ENCODE results near the gene SERTAD2. TPM values are rescaled to one million over a fixed set of nuclear protein-coding genes. Genes with fewer than 3 reads are reported as not detected.

SERTAD2 gene, protein sequence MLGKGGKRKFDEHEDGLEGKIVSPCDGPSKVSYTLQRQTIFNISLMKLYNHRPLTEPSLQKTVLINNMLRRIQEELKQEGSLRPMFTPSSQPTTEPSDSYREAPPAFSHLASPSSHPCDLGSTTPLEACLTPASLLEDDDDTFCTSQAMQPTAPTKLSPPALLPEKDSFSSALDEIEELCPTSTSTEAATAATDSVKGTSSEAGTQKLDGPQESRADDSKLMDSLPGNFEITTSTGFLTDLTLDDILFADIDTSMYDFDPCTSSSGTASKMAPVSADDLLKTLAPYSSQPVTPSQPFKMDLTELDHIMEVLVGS
- total RNA-seq = 10 to 100 TPM; 15.8 to 22.2 TPM

DNA sequence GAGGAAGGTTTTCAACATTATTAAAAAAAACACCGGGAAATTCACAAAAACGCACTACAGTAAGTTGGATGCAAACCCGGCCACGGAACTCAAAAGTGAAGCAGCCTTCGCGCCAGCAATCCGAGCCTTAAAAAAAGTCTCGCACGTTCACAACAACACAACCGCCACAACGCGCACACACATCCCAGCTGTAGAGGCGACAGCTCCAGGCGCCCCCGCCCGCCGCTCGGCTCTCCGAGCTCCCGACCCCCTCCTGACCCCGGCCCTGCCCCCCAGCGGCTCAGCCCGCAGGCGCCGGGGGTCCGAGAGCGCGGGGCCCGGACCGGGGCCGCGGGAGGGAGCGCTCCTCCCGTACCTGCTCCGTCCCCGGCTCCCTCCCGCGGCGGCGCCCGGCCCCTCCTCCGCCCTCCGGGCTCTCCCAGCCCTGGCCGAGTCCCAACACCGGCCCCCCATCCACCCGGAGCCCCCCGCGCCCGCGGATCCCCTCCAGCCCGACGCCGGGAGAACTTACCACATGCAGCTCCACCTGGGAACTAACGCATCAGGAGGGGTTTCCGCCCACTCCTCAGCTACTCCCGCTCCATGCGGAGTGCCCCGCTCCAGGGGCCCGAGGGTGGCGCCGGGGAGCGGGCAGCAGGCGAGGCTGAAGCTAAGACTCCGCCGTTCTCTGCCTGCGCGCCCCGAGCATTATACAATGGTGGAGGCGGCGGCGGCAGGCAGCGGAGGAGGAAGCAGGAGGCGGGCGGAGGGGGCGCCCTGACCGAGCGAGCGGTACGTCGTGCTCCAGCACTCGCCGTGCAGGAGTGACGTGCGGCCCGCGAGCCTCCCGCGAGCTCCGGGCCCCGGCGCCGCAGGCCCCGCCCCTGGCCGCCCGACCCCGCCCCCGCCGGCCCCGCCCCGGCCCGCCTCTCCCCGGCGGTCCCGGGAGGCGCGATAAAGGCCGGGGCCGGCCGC is at the start of gene SERTAD2:
Gene SERTAD2, minus strand, starts transcription at position 805 of the 954 bp plus-strand sequence. CDS start 17,042 bp downstream, outside the sequence.
- peaks cover 0 to 55% of the 10 kb centered on the region in 2 donors for H3K4me1 ChIP-seq
- no peaks in the 10 kb centered on the region for H3K9me3 ChIP-seq
- peak; percentile 88 for DNase-seq (ENCODE audit: low spot score)
- peak within 1 kb of the TSS; percentile 84 to 87 for H3K4me3 ChIP-seq
- H3K36me3 ChIP-seq = no peaks in the 10 kb centered on the region
- H3K27ac ChIP-seq = peak within 1 kb of the TSS; percentile 100
- TF ChIP-seq, protein P1, sequence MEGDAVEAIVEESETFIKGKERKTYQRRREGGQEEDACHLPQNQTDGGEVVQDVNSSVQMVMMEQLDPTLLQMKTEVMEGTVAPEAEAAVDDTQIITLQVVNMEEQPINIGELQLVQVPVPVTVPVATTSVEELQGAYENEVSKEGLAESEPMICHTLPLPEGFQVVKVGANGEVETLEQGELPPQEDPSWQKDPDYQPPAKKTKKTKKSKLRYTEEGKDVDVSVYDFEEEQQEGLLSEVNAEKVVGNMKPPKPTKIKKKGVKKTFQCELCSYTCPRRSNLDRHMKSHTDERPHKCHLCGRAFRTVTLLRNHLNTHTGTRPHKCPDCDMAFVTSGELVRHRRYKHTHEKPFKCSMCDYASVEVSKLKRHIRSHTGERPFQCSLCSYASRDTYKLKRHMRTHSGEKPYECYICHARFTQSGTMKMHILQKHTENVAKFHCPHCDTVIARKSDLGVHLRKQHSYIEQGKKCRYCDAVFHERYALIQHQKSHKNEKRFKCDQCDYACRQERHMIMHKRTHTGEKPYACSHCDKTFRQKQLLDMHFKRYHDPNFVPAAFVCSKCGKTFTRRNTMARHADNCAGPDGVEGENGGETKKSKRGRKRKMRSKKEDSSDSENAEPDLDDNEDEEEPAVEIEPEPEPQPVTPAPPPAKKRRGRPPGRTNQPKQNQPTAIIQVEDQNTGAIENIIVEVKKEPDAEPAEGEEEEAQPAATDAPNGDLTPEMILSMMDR (IDR thresholded peaks at IDR 0.05) = peak in 1 of 2 donors; percentile 54
- H3K27me3 ChIP-seq = no peaks in the 10 kb centered on the region

DNA sequence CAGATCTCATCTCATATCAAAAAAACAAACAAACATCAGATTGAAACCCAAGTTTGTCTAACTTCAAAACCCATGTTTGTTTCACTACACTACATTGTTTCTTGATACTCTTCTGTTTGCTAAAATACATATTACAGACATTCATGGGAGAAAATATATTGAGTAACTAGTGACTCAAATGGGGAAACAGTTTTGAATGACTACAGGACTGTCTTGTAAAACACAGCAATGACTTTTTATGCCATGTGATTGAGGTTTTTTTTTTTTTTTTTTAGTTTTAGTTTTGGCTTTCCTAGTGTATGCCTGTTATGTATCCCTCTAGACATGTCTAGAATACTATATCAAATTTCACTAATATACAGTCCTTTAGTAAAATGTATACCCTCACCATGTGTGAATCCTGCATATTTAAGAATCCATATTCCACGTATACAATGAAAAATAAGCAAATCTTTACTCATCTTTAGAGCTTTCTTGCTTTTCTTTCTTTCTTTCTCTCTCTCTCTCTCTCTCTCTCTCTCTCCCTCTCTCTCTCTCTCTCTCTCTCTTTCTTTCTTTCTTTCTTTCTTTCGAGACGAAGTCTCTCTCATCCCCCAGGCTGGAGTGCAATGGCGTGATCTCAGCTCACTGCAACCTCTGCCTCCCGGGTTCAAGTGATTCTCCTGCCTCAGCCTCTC is 46.6 kb upstream of the SERTAD2 start:
- no peaks in the 10 kb centered on the region for H3K27me3 ChIP-seq
- no peak for DNase-seq (ENCODE audit: low spot score)
- H3K4me3 ChIP-seq = no peak overlapping the region
- no peak overlapping the region for H3K27ac ChIP-seq
- TF ChIP-seq, protein P1 (IDR thresholded peaks at IDR 0.05) = no peak
- H3K4me1 ChIP-seq = no peaks in the 10 kb centered on the region
- H3K36me3 ChIP-seq = no peaks in the 10 kb centered on the region
- H3K9me3 ChIP-seq = no peaks in the 10 kb centered on the region

DNA sequence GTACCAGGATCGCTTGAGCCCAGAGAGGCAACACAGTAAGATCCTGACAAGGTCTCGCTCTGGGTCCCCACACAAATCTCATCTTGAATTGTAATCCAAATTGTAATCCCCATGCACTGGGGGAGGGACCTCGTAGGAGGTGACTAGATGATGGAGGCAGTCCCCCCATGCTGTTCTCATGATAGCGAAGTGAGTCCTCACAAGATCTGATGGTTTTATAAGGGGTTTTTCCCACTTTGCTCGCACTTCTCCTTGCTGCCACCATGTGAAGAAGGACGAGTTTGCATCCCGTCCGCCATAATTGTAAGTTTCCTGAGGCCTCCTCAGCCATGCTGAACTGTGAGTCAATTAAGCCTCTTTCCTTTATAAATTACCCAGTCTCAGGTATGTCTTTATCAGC is 46.0 kb upstream of the SERTAD2 start:
- H3K4me1 ChIP-seq = no peaks in the 10 kb centered on the region
- H3K27me3 ChIP-seq = no peaks in the 10 kb centered on the region
- no peak overlapping the region for H3K4me3 ChIP-seq
- no peaks in the 10 kb centered on the region for H3K9me3 ChIP-seq
- no peak overlapping the region for H3K27ac ChIP-seq
- DNase-seq (ENCODE audit: low spot score) = no peak
- TF ChIP-seq, protein P1 (IDR thresholded peaks at IDR 0.05) = no peak
- no peaks in the 10 kb centered on the region for H3K36me3 ChIP-seq

DNA sequence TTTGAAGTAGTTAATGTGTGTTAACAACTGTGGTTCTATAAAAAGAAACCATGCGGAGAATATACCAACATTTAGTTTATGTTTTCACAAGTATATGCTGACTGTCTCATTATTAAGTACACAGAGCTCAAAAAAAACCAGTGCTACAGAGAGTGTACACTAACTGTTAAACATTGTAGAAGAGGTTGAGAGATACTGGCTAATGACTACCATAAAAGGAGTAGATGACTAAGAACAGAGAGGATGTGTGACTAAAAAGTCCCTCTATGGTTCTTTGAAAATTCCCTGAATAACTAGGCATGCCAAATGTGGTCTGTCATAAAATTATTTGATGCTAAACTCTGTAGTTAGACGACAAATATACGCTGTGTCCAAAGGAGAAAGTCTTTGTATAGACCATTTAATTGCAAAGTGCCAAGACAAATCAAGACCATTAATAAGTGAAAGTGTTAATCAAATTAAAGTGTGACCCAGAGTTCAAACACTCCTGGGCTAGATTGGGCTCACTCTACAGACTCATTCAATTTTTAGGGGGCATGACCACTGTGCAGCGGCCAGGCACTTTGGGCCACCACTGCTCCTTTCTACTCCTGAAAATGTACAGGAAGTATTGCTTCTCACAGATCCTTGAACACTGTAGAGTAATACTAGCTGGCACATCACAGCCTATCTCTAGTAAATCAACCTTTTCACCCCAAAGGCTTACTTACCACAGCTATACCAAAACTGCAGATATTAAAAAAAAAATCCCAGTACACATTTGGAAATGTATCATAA is 45.1 kb upstream of the SERTAD2 start:
- TF ChIP-seq, protein P1 (IDR thresholded peaks at IDR 0.05) = no peak
- H3K4me3 ChIP-seq = no peak overlapping the region
- DNase-seq (ENCODE audit: low spot score) = no peak
- no peaks in the 10 kb centered on the region for H3K36me3 ChIP-seq
- H3K9me3 ChIP-seq = no peaks in the 10 kb centered on the region
- no peaks in the 10 kb centered on the region for H3K27me3 ChIP-seq
- H3K4me1 ChIP-seq = no peaks in the 10 kb centered on the region
- H3K27ac ChIP-seq = no peak overlapping the region

DNA sequence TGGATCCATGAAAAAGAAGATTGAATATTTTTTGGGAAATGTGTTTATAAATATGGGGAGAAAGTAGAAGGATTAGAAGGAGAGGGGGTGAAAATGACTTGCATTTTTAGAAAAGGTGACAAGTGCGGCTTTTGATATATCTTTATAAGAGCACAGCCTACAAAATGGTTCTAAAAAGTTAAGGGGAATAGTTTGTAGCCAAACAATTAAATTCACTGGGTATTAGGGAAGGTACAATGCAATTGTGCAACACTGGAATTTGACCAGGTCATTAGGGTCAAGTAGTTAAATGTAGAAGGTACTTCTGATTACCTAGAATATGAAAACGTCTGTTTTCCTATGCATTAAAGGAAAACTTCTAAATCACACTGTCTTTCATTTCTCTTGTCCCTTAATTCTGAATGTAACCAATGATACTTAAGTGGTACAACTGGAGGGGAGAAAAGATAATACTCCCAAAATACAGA is 44.5 kb upstream of the SERTAD2 start:
- DNase-seq (ENCODE audit: low spot score) = no peak
- TF ChIP-seq, protein P1 (IDR thresholded peaks at IDR 0.05) = no peak
- Histone ChIP-seq H3K27ac (no peak overlapping the region), H3K27me3 (no peaks in the 10 kb centered on the region), H3K4me1 (no peaks in the 10 kb centered on the region), H3K36me3 (no peaks in the 10 kb centered on the region), H3K9me3 (no peaks in the 10 kb centered on the region), H3K4me3 (no peak overlapping the region)

Data from right atrium auricular region (tissue), 2 donors.